ENCODE results near the gene TGIF2. TPM values are rescaled to one million over a fixed set of nuclear protein-coding genes. Genes with fewer than 3 reads are reported as not detected.

Gene TGIF2
- total and polyA plus RNA-seq, 4 donors = 14.2 to 26.2 (median 20.7) TPM

DNA sequence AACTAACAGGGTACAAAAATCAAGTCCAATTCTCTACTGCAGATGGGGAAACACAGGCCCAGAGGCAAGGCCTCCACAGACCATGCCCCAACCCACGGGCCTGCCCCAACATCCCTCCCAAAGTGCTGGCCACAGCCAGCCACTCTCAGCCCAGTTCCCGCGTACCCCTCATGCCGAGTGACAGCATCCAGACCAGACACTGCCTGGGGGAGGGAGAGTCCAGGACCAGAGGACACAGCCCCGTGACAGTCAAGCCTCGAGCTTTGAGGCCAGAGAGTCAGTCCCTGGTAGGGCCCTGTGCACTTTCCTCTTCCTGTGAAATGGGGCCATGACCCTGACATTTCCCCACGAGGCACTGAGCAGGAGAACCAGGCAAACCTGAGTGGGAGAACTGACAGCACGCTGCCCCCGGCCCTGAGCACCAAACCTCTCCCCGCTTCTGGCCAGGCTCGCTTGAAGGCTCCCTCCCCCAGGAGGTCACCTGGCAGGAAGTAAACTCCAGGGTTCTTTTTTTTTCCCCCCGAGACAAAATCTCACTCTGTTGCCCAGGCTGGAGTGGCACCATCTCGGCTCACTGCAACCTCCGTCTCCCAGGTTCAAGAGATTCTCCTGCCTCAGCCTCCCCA lies 27.2 kb upstream of the TGIF2 start:
- no peaks in the 10 kb centered on the region for H3K9me3 ChIP-seq (ENCODE audit: control insufficient read depth, insufficient read depth, low read length)
- peaks cover 21% of the 10 kb centered on the region for H3K4me1 ChIP-seq (ENCODE audit: control insufficient read depth, insufficient read depth, low read length)
- H3K27ac ChIP-seq (ENCODE audit: low read depth, low read length) = no peak overlapping the region
- H3K36me3 ChIP-seq (ENCODE audit: control insufficient read depth, insufficient read depth, low read length) = peaks cover 3% of the 10 kb centered on the region
- H3K27me3 ChIP-seq (ENCODE audit: control insufficient read depth, insufficient read depth, low read length) = peaks cover 2% of the 10 kb centered on the region
- 83% methylated on average over 13 of the region's 14 CpGs for WGBS (ENCODE audit: insufficient coverage)
- H3K4me3 ChIP-seq (ENCODE audit: low read depth, low read length) = no peak overlapping the region
- DNase-seq (ENCODE audit: low read depth in 4 of 6, low spot score in 6 of 6) = no peak

DNA sequence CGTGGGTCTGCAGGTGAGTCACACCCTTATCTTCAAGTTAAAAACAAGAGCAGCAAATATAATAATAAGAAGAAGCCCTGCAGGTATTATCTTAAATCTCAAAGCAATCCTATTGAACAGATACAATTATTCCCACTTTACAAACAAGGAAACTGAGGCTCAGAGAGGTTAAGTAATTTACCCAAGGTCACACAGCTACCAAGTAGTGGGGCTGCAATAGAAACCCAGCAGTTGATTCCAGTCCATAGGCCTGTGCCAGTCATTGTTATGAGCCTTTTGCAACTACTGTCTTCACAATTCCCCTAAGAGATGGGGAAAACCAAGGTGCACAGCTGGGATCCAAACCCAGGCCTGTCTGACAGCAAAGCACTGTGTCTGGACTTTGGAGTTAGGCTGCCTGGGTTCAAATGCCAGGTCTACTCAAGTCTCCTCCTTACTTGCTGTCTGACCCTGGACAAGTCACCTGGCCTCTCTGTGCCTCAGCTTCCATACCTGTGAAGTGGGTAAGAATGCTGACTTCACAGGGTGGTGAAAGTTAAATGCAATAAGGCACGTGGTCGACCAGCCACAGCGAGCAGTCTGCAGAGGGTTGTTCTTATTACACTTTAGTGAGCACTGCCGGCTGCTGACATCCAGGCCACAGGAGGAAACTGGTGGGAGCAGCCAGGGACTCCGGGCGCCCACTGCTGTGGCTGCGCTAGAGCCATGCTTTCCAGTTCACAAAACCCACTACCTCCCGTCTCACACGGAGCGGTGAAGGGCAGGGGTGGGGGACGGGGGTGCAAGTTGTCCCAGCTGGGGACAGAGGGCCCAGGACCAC lies 26.0 kb upstream of the TGIF2 start:
- no peaks in the 10 kb centered on the region for H3K9me3 ChIP-seq (ENCODE audit: control insufficient read depth, insufficient read depth, low read length)
- H3K4me3 ChIP-seq (ENCODE audit: low read depth, low read length) = no peak overlapping the region
- H3K4me1 ChIP-seq (ENCODE audit: control insufficient read depth, insufficient read depth, low read length) = peaks cover 12% of the 10 kb centered on the region
- H3K36me3 ChIP-seq (ENCODE audit: control insufficient read depth, insufficient read depth, low read length) = peaks cover 3% of the 10 kb centered on the region
- DNase-seq (ENCODE audit: low read depth in 4 of 6, low spot score in 6 of 6) = no peak
- 86% methylated on average over 11 of the region's 12 CpGs for WGBS (ENCODE audit: insufficient coverage)
- H3K27ac ChIP-seq (ENCODE audit: low read depth, low read length) = no peak overlapping the region
- H3K27me3 ChIP-seq (ENCODE audit: control insufficient read depth, insufficient read depth, low read length) = no peaks in the 10 kb centered on the region

DNA sequence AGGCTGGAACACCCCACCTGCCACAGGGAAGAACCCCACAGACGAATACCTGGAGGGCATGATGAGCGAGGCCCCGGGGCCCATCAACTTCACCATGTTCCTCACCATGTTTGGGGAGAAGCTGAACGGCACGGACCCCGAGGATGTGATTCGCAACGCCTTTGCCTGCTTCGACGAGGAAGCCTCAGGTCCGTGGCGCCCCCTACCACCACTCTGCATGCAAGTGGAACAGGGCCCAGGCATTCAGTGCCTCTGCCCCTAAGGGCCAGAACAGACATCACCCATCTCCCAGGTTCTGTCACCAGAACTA lies 25.4 kb upstream of the TGIF2 start:
- H3K4me3 ChIP-seq (ENCODE audit: low read depth, low read length) = no peak overlapping the region
- 60% methylated on average over 11 of the region's 12 CpGs for WGBS (ENCODE audit: insufficient coverage)
- no peak for DNase-seq (ENCODE audit: low read depth in 4 of 6, low spot score in 6 of 6)
- no peak overlapping the region for H3K27ac ChIP-seq (ENCODE audit: low read depth, low read length)
- no peaks in the 10 kb centered on the region for H3K27me3 ChIP-seq (ENCODE audit: control insufficient read depth, insufficient read depth, low read length)
- peaks cover 12% of the 10 kb centered on the region for H3K4me1 ChIP-seq (ENCODE audit: control insufficient read depth, insufficient read depth, low read length)
- H3K9me3 ChIP-seq (ENCODE audit: control insufficient read depth, insufficient read depth, low read length) = no peaks in the 10 kb centered on the region
- no peaks in the 10 kb centered on the region for H3K36me3 ChIP-seq (ENCODE audit: control insufficient read depth, insufficient read depth, low read length)

DNA sequence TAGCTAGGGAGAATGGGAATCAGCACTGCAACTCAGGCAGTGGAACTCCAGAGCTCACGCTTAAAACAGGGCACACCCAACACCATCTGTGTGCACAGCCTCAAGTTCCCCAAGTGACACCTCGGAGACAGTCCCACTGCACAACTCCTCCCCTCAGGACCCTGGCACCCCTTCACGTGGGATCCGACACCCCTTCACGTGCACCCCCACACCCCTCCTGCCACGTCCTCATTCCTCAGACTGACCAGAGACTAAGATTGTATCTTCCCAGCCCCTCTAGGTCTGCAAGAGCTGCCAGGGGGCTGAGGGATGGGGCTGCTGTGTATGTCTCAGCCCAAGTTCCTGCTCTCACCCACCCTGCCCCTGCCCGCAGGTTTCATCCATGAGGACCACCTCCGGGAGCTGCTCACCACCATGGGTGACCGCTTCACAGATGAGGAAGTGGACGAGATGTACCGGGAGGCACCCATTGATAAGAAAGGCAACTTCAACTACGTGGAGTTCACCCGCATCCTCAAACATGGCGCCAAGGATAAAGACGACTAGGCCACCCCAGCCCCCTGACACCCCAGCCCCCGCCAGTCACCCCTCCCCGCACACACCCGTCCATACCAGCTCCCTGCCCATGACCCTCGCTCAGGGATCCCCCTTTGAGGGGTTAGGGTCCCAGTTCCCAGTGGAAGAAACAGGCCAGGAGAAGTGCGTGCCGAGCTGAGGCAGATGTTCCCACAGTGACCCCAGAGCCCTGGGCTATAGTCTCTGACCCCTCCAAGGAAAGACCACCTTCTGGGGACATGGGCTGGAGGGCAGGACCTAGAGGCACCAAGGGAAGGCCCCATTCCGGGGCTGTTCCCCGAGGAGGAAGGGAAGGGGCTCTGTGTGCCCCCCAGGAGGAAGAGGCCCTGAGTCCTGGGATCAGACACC lies 24.4 kb upstream of the TGIF2 start:
- 87% methylated on average over 14 of the region's 23 CpGs for WGBS (ENCODE audit: insufficient coverage)
- DNase-seq (ENCODE audit: low read depth in 4 of 6, low spot score in 6 of 6) = no peak
- H3K4me3 ChIP-seq (ENCODE audit: low read depth, low read length) = no peak overlapping the region
- no peaks in the 10 kb centered on the region for H3K27me3 ChIP-seq (ENCODE audit: control insufficient read depth, insufficient read depth, low read length)
- no peaks in the 10 kb centered on the region for H3K36me3 ChIP-seq (ENCODE audit: control insufficient read depth, insufficient read depth, low read length)
- no peaks in the 10 kb centered on the region for H3K9me3 ChIP-seq (ENCODE audit: control insufficient read depth, insufficient read depth, low read length)
- H3K27ac ChIP-seq (ENCODE audit: low read depth, low read length) = no peak overlapping the region
- H3K4me1 ChIP-seq (ENCODE audit: control insufficient read depth, insufficient read depth, low read length) = peaks cover 3% of the 10 kb centered on the region

DNA sequence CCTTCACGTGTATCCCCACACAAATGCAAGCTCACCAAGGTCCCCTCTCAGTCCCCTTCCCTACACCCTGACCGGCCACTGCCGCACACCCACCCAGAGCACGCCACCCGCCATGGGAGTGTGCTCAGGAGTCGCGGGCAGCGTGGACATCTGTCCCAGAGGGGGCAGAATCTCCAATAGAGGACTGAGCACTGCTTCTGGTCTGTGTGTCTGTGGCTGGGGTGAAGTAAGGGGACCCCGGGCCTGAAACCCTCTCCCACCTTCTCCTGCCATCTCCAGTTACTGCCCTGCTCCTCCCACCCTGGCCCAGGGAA lies 23.8 kb upstream of the TGIF2 start:
- WGBS (ENCODE audit: insufficient coverage) = no CpG with 5 or more reads among the region's 9 CpGs
- Histone ChIP-seq H3K4me1 (ENCODE audit: control insufficient read depth, insufficient read depth, low read length) (no peaks in the 10 kb centered on the region), H3K27ac (ENCODE audit: low read depth, low read length) (no peak overlapping the region), H3K9me3 (ENCODE audit: control insufficient read depth, insufficient read depth, low read length) (no peaks in the 10 kb centered on the region), H3K4me3 (ENCODE audit: low read depth, low read length) (no peak overlapping the region), H3K27me3 (ENCODE audit: control insufficient read depth, insufficient read depth, low read length) (no peaks in the 10 kb centered on the region), H3K36me3 (ENCODE audit: control insufficient read depth, insufficient read depth, low read length) (no peaks in the 10 kb centered on the region)
- no peak for DNase-seq (ENCODE audit: low read depth in 4 of 6, low spot score in 6 of 6)

DNA sequence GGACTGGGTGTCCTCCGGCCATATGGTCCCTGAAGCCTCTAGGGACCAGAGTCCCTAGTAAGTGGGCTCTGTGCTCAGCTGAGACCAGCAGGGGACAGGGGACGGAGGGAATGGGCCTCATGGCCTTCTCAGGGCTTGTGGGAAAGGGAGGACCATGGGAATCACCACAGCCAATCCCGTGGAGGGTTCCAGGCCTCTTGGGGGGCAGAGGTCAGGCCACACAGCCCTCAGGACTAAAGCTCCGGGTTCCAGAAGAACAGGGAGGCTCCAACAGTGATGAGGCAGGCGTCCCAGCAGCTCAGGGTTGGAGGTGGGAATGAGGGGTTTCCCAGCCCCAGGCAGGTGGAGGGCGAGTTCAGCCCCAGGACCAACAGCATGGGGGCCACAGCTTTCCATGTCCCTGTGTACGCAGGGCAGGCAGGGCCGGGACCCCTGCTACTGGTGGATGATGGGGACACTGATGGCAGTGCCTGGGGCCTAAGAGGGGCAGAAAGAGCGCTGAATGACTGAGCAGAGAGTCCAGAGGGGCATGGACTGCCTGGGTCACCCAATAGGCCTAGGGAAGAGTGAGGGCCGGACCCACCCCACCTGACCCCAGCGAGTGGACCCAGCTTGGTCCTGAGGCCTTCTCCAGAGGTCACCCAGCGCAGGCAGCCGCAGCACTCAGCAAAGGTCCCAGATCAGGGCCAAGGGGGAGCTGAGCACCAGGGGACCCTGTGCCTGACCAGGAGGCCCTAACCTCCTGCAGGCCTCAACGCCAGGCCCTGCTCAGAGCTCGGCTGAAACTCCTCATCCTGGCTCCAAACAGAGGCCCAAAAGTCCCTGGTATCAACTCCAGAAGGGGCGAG lies 23.2 kb upstream of the TGIF2 start:
- H3K36me3 ChIP-seq (ENCODE audit: control insufficient read depth, insufficient read depth, low read length) = no peaks in the 10 kb centered on the region
- no peaks in the 10 kb centered on the region for H3K27me3 ChIP-seq (ENCODE audit: control insufficient read depth, insufficient read depth, low read length)
- no peaks in the 10 kb centered on the region for H3K4me1 ChIP-seq (ENCODE audit: control insufficient read depth, insufficient read depth, low read length)
- no peak for DNase-seq (ENCODE audit: low read depth in 4 of 6, low spot score in 6 of 6)
- H3K9me3 ChIP-seq (ENCODE audit: control insufficient read depth, insufficient read depth, low read length) = no peaks in the 10 kb centered on the region
- no peak overlapping the region for H3K4me3 ChIP-seq (ENCODE audit: low read depth, low read length)
- no peak overlapping the region for H3K27ac ChIP-seq (ENCODE audit: low read depth, low read length)
- 84% methylated on average over 14 of the region's 16 CpGs for WGBS (ENCODE audit: insufficient coverage)

DNA sequence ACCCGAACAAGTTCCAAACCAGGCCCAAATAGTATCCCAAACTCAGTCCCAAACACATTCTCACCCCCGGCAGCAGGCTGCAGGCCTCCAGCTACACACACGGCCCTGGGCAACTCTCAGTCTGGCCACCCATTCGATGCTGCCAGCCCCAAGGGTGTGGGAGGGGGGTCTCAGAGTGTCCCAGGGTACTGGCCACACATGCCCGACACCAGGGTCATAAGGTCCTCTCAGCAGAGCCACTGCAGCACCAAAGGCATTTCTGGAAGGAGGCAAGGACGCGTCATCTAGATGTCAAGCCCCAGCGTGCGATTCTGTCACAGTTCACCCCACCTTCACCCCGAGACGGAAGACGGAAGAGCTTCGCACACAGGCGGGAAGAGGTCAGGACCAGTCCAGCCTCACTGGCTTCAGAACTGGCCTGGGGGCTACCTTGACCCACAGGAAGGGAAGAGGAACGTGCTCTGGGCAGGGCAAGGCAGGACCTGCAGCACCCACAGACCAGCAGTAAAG lies 22.6 kb upstream of the TGIF2 start:
- Histone ChIP-seq H3K4me1 (ENCODE audit: control insufficient read depth, insufficient read depth, low read length) (no peaks in the 10 kb centered on the region), H3K4me3 (ENCODE audit: low read depth, low read length) (no peak overlapping the region), H3K9me3 (ENCODE audit: control insufficient read depth, insufficient read depth, low read length) (no peaks in the 10 kb centered on the region), H3K36me3 (ENCODE audit: control insufficient read depth, insufficient read depth, low read length) (no peaks in the 10 kb centered on the region), H3K27me3 (ENCODE audit: control insufficient read depth, insufficient read depth, low read length) (no peaks in the 10 kb centered on the region), H3K27ac (ENCODE audit: low read depth, low read length) (no peak overlapping the region)
- 85% methylated on average over 11 of the region's 15 CpGs for WGBS (ENCODE audit: insufficient coverage)
- no peak for DNase-seq (ENCODE audit: low read depth in 4 of 6, low spot score in 6 of 6)

DNA sequence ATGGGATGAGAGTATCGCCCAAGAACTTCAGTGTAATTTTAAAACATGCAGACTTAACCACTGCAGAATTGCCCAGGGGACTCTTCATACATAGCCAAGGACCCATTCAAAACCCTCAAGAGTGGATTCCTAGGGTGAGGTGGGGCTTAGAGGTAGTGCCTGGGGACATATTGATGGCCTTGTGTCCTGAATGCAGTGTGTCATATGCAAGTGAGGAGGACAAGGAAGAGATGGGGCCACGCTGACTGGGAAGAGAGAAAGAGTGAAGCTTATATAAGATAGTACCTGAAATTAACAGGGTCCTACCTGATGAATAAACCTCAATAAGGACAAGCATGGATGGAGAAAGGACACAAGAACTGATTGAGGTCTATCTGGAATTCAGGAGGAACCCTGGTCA lies 18.1 kb upstream of the TGIF2 start:
- peaks cover 4% of the 10 kb centered on the region for H3K4me1 ChIP-seq (ENCODE audit: control insufficient read depth, insufficient read depth, low read length)
- no peak for DNase-seq (ENCODE audit: low read depth in 4 of 6, low spot score in 6 of 6)
- no peaks in the 10 kb centered on the region for H3K36me3 ChIP-seq (ENCODE audit: control insufficient read depth, insufficient read depth, low read length)
- 93% methylated on average over 2 of the region's 2 CpGs for WGBS (ENCODE audit: insufficient coverage)
- no peak overlapping the region for H3K27ac ChIP-seq (ENCODE audit: low read depth, low read length)
- H3K27me3 ChIP-seq (ENCODE audit: control insufficient read depth, insufficient read depth, low read length) = no peaks in the 10 kb centered on the region
- H3K9me3 ChIP-seq (ENCODE audit: control insufficient read depth, insufficient read depth, low read length) = no peaks in the 10 kb centered on the region
- no peak overlapping the region for H3K4me3 ChIP-seq (ENCODE audit: low read depth, low read length)

DNA sequence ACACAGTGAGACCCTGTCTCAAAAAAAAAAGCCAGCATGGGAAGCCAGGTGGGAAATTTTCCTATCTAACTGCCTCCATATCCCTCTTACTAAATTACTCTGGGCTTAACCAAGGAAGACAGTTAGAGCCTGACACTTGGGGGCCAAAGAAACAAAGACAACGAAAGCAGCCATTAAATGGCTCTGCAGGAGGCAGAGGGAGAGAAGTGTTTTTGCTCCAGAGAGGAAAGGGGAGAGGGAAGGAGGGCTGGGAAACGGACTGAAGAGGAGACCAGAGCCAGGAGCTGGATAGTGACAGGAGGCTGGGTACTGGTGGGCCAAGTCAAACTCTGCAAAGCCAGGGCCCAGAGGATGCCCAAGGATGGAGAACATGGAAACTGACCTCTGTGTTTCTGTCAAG lies 10.7 kb upstream of the TGIF2 start:
- Histone ChIP-seq H3K36me3 (ENCODE audit: control insufficient read depth, insufficient read depth, low read length) (no peaks in the 10 kb centered on the region), H3K27ac (ENCODE audit: low read depth, low read length) (no peak overlapping the region), H3K4me3 (ENCODE audit: low read depth, low read length) (no peak overlapping the region), H3K4me1 (ENCODE audit: control insufficient read depth, insufficient read depth, low read length) (no peaks in the 10 kb centered on the region), H3K9me3 (ENCODE audit: control insufficient read depth, insufficient read depth, low read length) (peaks cover 4% of the 10 kb centered on the region), H3K27me3 (ENCODE audit: control insufficient read depth, insufficient read depth, low read length) (no peaks in the 10 kb centered on the region)
- DNase-seq (ENCODE audit: low read depth in 4 of 6, low spot score in 6 of 6) = no peak
- WGBS (ENCODE audit: insufficient coverage) = 13% methylated on average over 2 of the region's 2 CpGs
